CD14-positive monocyte (primary cell): ENCODE measurements around the gene KCNJ11. TPM values are rescaled to one million over a fixed set of nuclear protein-coding genes. Genes with fewer than 3 reads are reported as not detected.

Experiments used
- DNase-seq, 3 donors: peaks; one replicate each; pipeline ENCODE4 v3.0.0-alpha.2; 2011 to 2022
- H2AFZ ChIP-seq: 2 replicates; pipeline ENCODE4 v1.6.0; 2012; ENCODE audit warnings: mild to moderate bottlenecking, low read depth, low read length, inconsistent platforms; ENCODE audit not compliant: insufficient read depth, poor library complexity, severe bottlenecking
- H3K27ac ChIP-seq, 2 donors: 1 replicate in 1 of 2; 2 replicates in 1 of 2; pipeline ENCODE4 v1.5.1; 2012 to 2013; ENCODE audit warnings: low read length in 2 of 2, control low read depth in 1 of 2, inconsistent platforms in 1 of 2, low read depth in 1 of 2, mild to moderate bottlenecking in 1 of 2
- H3K27me3 ChIP-seq, 2 donors: one replicate each; pipeline versions ENCODE4 v1.6.0 to v1.6.1; 2011 to 2013; ENCODE audit warnings: low read length in 2 of 2; ENCODE audit not compliant: control insufficient read depth in 2 of 2, insufficient read depth in 2 of 2
- H3K36me3 ChIP-seq, 2 donors: replicated peaks in 1 of 2; 1 replicate in 1 of 2; 2 replicates in 1 of 2; pipeline versions ENCODE4 v1.5.1 to v1.6.1; 2012 to 2013; ENCODE audit warnings: low read length in 2 of 2, control low read depth in 1 of 2, inconsistent platforms in 1 of 2, mild to moderate bottlenecking in 1 of 2; ENCODE audit not compliant: insufficient read depth in 2 of 2, control insufficient read depth in 1 of 2
- H3K4me1 ChIP-seq, 2 donors: 1 replicate in 1 of 2; 2 replicates in 1 of 2; pipeline versions ENCODE4 v1.5.1 to v1.6.1; 2012 to 2013; ENCODE audit warnings: low read length in 2 of 2, control low read depth in 1 of 2, inconsistent platforms in 1 of 2, mild to moderate bottlenecking in 1 of 2, moderate library complexity in 1 of 2; ENCODE audit not compliant: insufficient read depth in 2 of 2, control insufficient read depth in 1 of 2
- H3K4me2 ChIP-seq: replicated peaks from 2 replicates; pipeline ENCODE3; 2012; ENCODE audit warnings: low read length, moderate library complexity, mild to moderate bottlenecking; ENCODE audit not compliant: poor library complexity, severe bottlenecking; ENCODE audit errors: extremely low read depth
- H3K4me3 ChIP-seq, 3 experiments: fragments of 200-600 bp in 1 of 3; sonication (generic) in 1 of 3; replicated peaks in 1 of 3; 1 replicate in 2 of 3; 2 replicates in 1 of 3; pipeline ENCODE4 v1.5.1; 2011 to 2013; ENCODE audit warnings: low read length in 3 of 3, mild to moderate bottlenecking in 3 of 3, control low read depth in 2 of 3, low read depth in 2 of 3, inconsistent platforms in 1 of 3, moderate library complexity in 1 of 3
- H3K79me2 ChIP-seq: 2 replicates; pipeline ENCODE4 v1.6.0; 2012; ENCODE audit warnings: mild to moderate bottlenecking, control low read depth, inconsistent platforms, low read length, moderate library complexity; ENCODE audit not compliant: insufficient read depth
- H3K9ac ChIP-seq: 2 replicates; pipeline ENCODE4 v1.6.0; 2017; ENCODE audit warnings: low read length, mild to moderate bottlenecking; ENCODE audit not compliant: insufficient read depth, poor library complexity, severe bottlenecking
- H3K9me3 ChIP-seq, 2 donors: replicated peaks in 1 of 2; 1 replicate in 1 of 2; 2 replicates in 1 of 2; pipeline versions ENCODE4 v1.5.1 to v1.6.1; 2012 to 2013; ENCODE audit warnings: low read length in 2 of 2, control low read depth in 1 of 2; ENCODE audit not compliant: control insufficient read depth in 1 of 2, insufficient read depth in 1 of 2
- H4K20me1 ChIP-seq: 2 replicates; pipeline ENCODE4 v1.6.0; 2012; ENCODE audit warnings: mild to moderate bottlenecking, low read length, control low read depth, moderate library complexity; ENCODE audit not compliant: insufficient read depth
- H3K27ac Mint-ChIP-seq, 7 donors: one replicate each; pipeline ENCODE4 v1.8.0; 2020; ENCODE audit warnings: mild to moderate bottlenecking in 7 of 7, mixed read lengths in 7 of 7, moderate library complexity in 6 of 7, inconsistent platforms in 2 of 7
- H3K27me3 Mint-ChIP-seq, 3 donors: one replicate each; pipeline ENCODE4 v1.8.0; 2021 to 2022; ENCODE audit warnings: low read depth in 3 of 3, mild to moderate bottlenecking in 3 of 3, mixed read lengths in 3 of 3, moderate library complexity in 3 of 3, inconsistent platforms in 1 of 3
- H3K36me3 Mint-ChIP-seq, 2 donors: one replicate each; pipeline ENCODE4 v1.8.0; 2020; ENCODE audit warnings: mixed read lengths in 2 of 2, inconsistent platforms in 1 of 2, mild to moderate bottlenecking in 1 of 2
- H3K4me1 Mint-ChIP-seq: one replicate; pipeline ENCODE4 v1.8.0; 2020; ENCODE audit warnings: mild to moderate bottlenecking, mixed read lengths
- H3K4me3 Mint-ChIP-seq, 2 donors: one replicate each; pipeline ENCODE4 v1.8.0; 2020; ENCODE audit warnings: mild to moderate bottlenecking in 2 of 2, mixed read lengths in 2 of 2, moderate library complexity in 1 of 2
- H3K9me3 Mint-ChIP-seq, 7 donors: one replicate each; pipeline ENCODE4 v1.8.0; 2020 to 2022; ENCODE audit warnings: mixed read lengths in 7 of 7, mild to moderate bottlenecking in 6 of 7, moderate library complexity in 6 of 7, inconsistent platforms in 2 of 7
- WGBS: methylation state at CpG from one replicate; pipeline ENCODE4 v1.1.5; 2013; ENCODE audit warnings: missing lambda C conversion rate; ENCODE audit not compliant: insufficient coverage; 5-methylcytosine and 5-hydroxymethylcytosine counted together
- intact Hi-C, 2 donors: fragments of 100-400 bp; cut with micrococcal nuclease; formaldehyde crosslinking; loops; one replicate each; pipeline versions ENCODE4 v1.15.0 to v1.15.1; 2023
- polyA plus RNA-seq, 3 donors: library from polyadenylated mRNA; depleted of rRNA in 1 of 3; unstranded in 2 of 3; stranded (reverse) in 1 of 3; fragments of 300-500 nt in 2 of 3; fragments of >200 nt in 1 of 3; fragmentation: Illumina TruSeq in 2 of 3; gene quantifications; 1 replicate in 2 of 3; 2 replicates in 1 of 3; pipeline ENCODE4 v1.2.3, GENCODE V29; 2012 to 2021
- TF ChIP-seq, protein P1 (sequence below): fragments of 200-600 bp; IDR thresholded peaks from one replicate; pipeline ENCODE4 v1.8.0; 2022; ENCODE audit warnings: antibody characterized with exemption, mild to moderate bottlenecking

KCNJ11 gene
- polyA plus RNA-seq, 3 donors, result 0.09 TPM; not detected in 2

DNA sequence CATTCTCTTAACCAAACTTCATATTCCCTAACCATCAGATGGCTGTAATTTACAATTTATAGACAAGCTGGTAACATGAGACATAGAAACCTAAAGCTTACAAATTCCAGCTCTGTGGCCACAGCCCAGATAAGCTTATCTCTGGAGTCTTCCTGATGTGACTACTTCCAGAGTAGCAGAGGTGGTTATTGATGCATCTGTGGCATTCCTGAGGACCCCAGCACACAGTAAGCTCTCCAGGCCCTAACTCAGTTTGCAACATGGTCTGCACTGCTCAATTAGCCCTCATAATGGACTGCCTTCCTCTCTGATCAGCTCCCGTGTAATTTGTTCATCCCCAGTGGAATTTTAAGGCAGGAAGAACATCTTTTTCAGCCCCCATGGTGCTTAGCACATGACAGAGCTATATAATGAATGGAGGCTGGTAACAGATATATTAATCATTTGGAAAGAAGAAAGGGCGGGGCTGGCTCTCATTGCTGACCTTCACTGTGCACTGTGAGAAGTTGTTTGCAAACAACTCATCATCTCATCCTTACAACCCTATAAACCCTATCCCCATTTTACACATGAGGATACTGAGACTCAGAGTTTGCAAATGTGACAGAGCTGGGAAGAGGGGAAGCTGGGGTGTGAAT lies 30.1 kb upstream of the KCNJ11 start:
- peaks cover 1 to 3% (median 2%) of the 10 kb centered on the region in 3 donors for H3K27me3 Mint-ChIP-seq
- no peak overlapping the region for H3K4me3 Mint-ChIP-seq
- Histone ChIP-seq H3K4me2 (no peak overlapping the region), H3K4me1 (no peaks in the 10 kb centered on the region), H3K79me2 (no peaks in the 10 kb centered on the region), H2AFZ (no peak overlapping the region), H3K4me3 (no peak overlapping the region), H3K9me3 (no peaks in the 10 kb centered on the region), H3K27me3 (no peaks in the 10 kb centered on the region), H3K9ac (no peak overlapping the region), H3K36me3 (no peaks in the 10 kb centered on the region), H4K20me1 (no peaks in the 10 kb centered on the region), H3K27ac (no peak overlapping the region)
- no peak for DNase-seq
- no peaks in the 10 kb centered on the region for H3K36me3 Mint-ChIP-seq
- no peak overlapping the region for H3K27ac Mint-ChIP-seq
- TF ChIP-seq, protein P1, sequence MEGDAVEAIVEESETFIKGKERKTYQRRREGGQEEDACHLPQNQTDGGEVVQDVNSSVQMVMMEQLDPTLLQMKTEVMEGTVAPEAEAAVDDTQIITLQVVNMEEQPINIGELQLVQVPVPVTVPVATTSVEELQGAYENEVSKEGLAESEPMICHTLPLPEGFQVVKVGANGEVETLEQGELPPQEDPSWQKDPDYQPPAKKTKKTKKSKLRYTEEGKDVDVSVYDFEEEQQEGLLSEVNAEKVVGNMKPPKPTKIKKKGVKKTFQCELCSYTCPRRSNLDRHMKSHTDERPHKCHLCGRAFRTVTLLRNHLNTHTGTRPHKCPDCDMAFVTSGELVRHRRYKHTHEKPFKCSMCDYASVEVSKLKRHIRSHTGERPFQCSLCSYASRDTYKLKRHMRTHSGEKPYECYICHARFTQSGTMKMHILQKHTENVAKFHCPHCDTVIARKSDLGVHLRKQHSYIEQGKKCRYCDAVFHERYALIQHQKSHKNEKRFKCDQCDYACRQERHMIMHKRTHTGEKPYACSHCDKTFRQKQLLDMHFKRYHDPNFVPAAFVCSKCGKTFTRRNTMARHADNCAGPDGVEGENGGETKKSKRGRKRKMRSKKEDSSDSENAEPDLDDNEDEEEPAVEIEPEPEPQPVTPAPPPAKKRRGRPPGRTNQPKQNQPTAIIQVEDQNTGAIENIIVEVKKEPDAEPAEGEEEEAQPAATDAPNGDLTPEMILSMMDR, result no peak
- H3K4me1 Mint-ChIP-seq, result no peaks in the 10 kb centered on the region
- no peaks in the 10 kb centered on the region for H3K9me3 Mint-ChIP-seq
- intact Hi-C loops, result no loop called here
- WGBS, result 91% methylated on average over 1 of the region's 2 CpGs

DNA sequence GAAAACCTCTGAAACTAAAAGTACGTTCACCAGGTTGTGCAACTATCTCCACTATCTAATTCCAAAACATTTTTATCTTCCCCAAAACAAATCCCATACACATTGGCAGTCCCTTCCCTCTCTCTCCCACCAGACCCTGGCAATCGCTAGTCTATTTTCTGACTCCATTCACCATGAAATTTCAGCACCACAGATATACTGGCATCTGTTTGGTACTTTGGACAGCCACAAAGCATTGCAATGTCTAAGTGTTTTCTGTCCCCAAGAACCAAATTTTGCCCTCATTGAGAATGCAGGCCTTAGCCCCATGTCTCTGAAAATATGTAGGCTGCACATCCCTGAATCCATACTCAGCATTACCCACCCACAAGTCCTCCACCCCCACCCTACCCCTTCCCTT lies 28.0 kb upstream of the KCNJ11 start:
- Mint-ChIP-seq H3K9me3 (peaks cover 0 to 2% (median 0%) of the 10 kb centered on the region in 7 donors), H3K27ac (no peak overlapping the region), H3K27me3 (peaks cover 1 to 4% (median 3%) of the 10 kb centered on the region in 3 donors), H3K36me3 (no peaks in the 10 kb centered on the region), H3K4me3 (no peak overlapping the region), H3K4me1 (no peaks in the 10 kb centered on the region)
- TF ChIP-seq, protein P1, result no peak
- no peaks in the 10 kb centered on the region for H3K9me3 ChIP-seq
- intact Hi-C loops, result no loop called here
- no peak for DNase-seq
- H4K20me1 ChIP-seq, result no peaks in the 10 kb centered on the region
- H3K36me3 ChIP-seq, result no peaks in the 10 kb centered on the region
- H3K27me3 ChIP-seq, result no peaks in the 10 kb centered on the region
- no peak overlapping the region for H2AFZ ChIP-seq
- no peaks in the 10 kb centered on the region for H3K79me2 ChIP-seq
- no peaks in the 10 kb centered on the region for H3K4me1 ChIP-seq
- no peak overlapping the region for H3K4me3 ChIP-seq
- 50% methylated on average over 2 of the region's 2 CpGs for WGBS
- no peak overlapping the region for H3K9ac ChIP-seq
- H3K4me2 ChIP-seq, result no peak overlapping the region
- no peak overlapping the region for H3K27ac ChIP-seq
